ENCODE data around the gene SPATC1L. TPM values are rescaled to one million over a fixed set of nuclear protein-coding genes. Genes with fewer than 3 reads are reported as not detected.

Gene SPATC1L
- total RNA-seq, 1 donor from 2014 or later, result 5.2 TPM

GRCh38 chr21:46157396-46157986 is 26.8 kb downstream of the SPATC1L start:
- DNase-seq (ENCODE audit: extremely low spot score in 2 of 2), result peak; percentile 64 to 69
- Histone ChIP-seq H3K27me3 (no peaks in the 10 kb centered on the region), H3K4me3 (no peak overlapping the region), H3K9me3 (no peaks in the 10 kb centered on the region), H3K4me1 (peaks cover 12% of the 10 kb centered on the region), H3K36me3 (peaks cover 0 to 4% of the 10 kb centered on the region in 2 donors), H3K27ac (no peak overlapping the region)
- TF ChIP-seq POLR2AphosphoS5 (IDR thresholded peaks at IDR 0.05; ENCODE audit: insufficient read depth in 1 of 2, low read depth in 1 of 2), result no peak
- TF ChIP-seq CTCF (IDR thresholded peaks at IDR 0.05), result no peak
- TF ChIP-seq POLR2A (IDR thresholded peaks at IDR 0.05), result no peak
- intact Hi-C loops (cut with DNase I), result no loop called here

GRCh38 chr21:46156678-46157077 is 27.6 kb downstream of the SPATC1L start:
- intact Hi-C loops (cut with DNase I), result no loop called here
- Histone ChIP-seq H3K9me3 (no peaks in the 10 kb centered on the region), H3K36me3 (peaks cover 0 to 4% of the 10 kb centered on the region in 2 donors), H3K27ac (no peak overlapping the region), H3K4me1 (peaks cover 12% of the 10 kb centered on the region), H3K27me3 (no peaks in the 10 kb centered on the region), H3K4me3 (no peak overlapping the region)
- TF ChIP-seq POLR2A (IDR thresholded peaks at IDR 0.05), result no peak
- TF ChIP-seq CTCF (IDR thresholded peaks at IDR 0.05), result no peak
- no peak for TF ChIP-seq POLR2AphosphoS5 (IDR thresholded peaks at IDR 0.05; ENCODE audit: insufficient read depth in 1 of 2, low read depth in 1 of 2)
- no peak for DNase-seq (ENCODE audit: extremely low spot score in 2 of 2)

- intact Hi-C loops (cut with DNase I), result no loop called here
- Histone ChIP-seq H3K27me3 (no peaks in the 10 kb centered on the region), H3K9me3 (no peaks in the 10 kb centered on the region), H3K27ac (no peak overlapping the region), H3K4me1 (peaks cover 12% of the 10 kb centered on the region), H3K36me3 (peaks cover 0 to 4% of the 10 kb centered on the region in 2 donors), H3K4me3 (no peak overlapping the region)
- DNase-seq (ENCODE audit: extremely low spot score in 2 of 2), result peak in 1 of 2 donors; percentile 40
- TF ChIP-seq CTCF (IDR thresholded peaks at IDR 0.05), result no peak
Observed at GRCh38 chr21:46156378-46156645, 27.9 kb downstream of the SPATC1L start.

GRCh38 chr21:46155514-46156377 is 28.5 kb downstream of the SPATC1L start, which contains the start of gene FTCD:
FTCD (minus strand) TSS chr21:46155579; CDS start chr21:46155523, 56 bp downstream.
- Histone ChIP-seq H3K36me3 (no peaks in the 10 kb centered on the region), H3K4me3 (no peak within 1 kb of the TSS), H3K27ac (no peak within 1 kb of the TSS), H3K27me3 (no peaks in the 10 kb centered on the region), H3K4me1 (peaks cover 12% of the 10 kb centered on the region), H3K9me3 (no peaks in the 10 kb centered on the region)
- TF ChIP-seq POLR2A (IDR thresholded peaks at IDR 0.05), result no peak
- DNase-seq (ENCODE audit: extremely low spot score in 2 of 2), result peak; percentile 75 to 87
- intact Hi-C loops (cut with DNase I), result no loop called here

GRCh38 chr21:46154955-46155513 is 29.2 kb downstream of the SPATC1L start:
- DNase-seq (ENCODE audit: extremely low spot score in 2 of 2), result peak; percentile 77 to 78
- H3K27ac ChIP-seq, result no peak overlapping the region
- H3K4me1 ChIP-seq, result peaks cover 12% of the 10 kb centered on the region
- H3K36me3 ChIP-seq, result no peaks in the 10 kb centered on the region
- no peak overlapping the region for H3K4me3 ChIP-seq
- TF ChIP-seq POLR2AphosphoS5 (IDR thresholded peaks at IDR 0.05; ENCODE audit: insufficient read depth in 1 of 2, low read depth in 1 of 2), result no peak
- TF ChIP-seq CTCF (IDR thresholded peaks at IDR 0.05), result no peak
- no peak for TF ChIP-seq POLR2A (IDR thresholded peaks at IDR 0.05)
- no peaks in the 10 kb centered on the region for H3K9me3 ChIP-seq
- no peaks in the 10 kb centered on the region for H3K27me3 ChIP-seq
- intact Hi-C loops (cut with DNase I), result no loop called here
